ENCODE results near the gene PSTPIP1. TPM values are rescaled to one million over a fixed set of nuclear protein-coding genes. Genes with fewer than 3 reads are reported as not detected.

The PSTPIP1 gene

Small RNAs within 50 kb of the gene (small RNA-seq; reads per million reads assigned to genes)
- gene RN7SL278P (ENCODE audit: insufficient read depth) = not detected

Data from mesendoderm (in vitro differentiated cells).